ENCODE results near the gene TIPRL.

DNA sequence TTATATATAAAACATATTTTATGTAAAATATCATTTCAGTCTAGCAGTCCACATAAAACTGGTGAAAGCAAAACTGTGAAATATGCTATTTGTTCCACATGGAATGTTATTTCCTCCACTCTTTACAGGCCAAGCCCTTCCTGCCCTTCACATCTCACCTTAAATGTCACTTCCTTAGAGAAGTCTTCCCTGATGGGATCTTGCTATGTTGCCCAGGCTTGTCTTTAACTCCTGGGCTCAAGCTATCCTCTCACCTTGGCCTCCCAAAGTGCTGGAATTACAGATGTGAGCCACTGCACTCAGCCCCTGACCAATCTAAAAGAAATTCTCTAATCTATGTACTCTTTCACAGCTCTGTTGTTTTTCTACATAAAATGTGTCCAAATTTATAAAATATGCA is 39.7 kb upstream of the TIPRL start:
- TF ChIP-seq, protein P1, sequence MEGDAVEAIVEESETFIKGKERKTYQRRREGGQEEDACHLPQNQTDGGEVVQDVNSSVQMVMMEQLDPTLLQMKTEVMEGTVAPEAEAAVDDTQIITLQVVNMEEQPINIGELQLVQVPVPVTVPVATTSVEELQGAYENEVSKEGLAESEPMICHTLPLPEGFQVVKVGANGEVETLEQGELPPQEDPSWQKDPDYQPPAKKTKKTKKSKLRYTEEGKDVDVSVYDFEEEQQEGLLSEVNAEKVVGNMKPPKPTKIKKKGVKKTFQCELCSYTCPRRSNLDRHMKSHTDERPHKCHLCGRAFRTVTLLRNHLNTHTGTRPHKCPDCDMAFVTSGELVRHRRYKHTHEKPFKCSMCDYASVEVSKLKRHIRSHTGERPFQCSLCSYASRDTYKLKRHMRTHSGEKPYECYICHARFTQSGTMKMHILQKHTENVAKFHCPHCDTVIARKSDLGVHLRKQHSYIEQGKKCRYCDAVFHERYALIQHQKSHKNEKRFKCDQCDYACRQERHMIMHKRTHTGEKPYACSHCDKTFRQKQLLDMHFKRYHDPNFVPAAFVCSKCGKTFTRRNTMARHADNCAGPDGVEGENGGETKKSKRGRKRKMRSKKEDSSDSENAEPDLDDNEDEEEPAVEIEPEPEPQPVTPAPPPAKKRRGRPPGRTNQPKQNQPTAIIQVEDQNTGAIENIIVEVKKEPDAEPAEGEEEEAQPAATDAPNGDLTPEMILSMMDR (conservative IDR thresholded peaks at IDR 0.05; ENCODE audit: low read depth, low read length), result no peak
- no peak for TF ChIP-seq EZH2 (IDR thresholded peaks at IDR 0.05; ENCODE audit: borderline replicate concordance, low read depth, low read length, poor library complexity, severe bottlenecking)
